ENCODE results near the gene ZP2. TPM values are rescaled to one million over a fixed set of nuclear protein-coding genes. Genes with fewer than 3 reads are reported as not detected.

ZP2 gene
- total RNA-seq, 4 donors from 2014 or later = 0.63 TPM; not detected in 3

GRCh38 chr16:21224800-21225199, 13.4 kb upstream of the ZP2 start:
- H3K27me3 ChIP-seq = no peaks in the 10 kb centered on the region
- H3K27ac ChIP-seq = no peak overlapping the region
- no peak overlapping the region for H3K4me3 ChIP-seq (replicated peaks in 1 of 3)
- no peaks in the 10 kb centered on the region for H3K4me1 ChIP-seq
- no peak for TF ChIP-seq POLR2A (IDR thresholded peaks at IDR 0.05)
- TF ChIP-seq, protein P1, sequence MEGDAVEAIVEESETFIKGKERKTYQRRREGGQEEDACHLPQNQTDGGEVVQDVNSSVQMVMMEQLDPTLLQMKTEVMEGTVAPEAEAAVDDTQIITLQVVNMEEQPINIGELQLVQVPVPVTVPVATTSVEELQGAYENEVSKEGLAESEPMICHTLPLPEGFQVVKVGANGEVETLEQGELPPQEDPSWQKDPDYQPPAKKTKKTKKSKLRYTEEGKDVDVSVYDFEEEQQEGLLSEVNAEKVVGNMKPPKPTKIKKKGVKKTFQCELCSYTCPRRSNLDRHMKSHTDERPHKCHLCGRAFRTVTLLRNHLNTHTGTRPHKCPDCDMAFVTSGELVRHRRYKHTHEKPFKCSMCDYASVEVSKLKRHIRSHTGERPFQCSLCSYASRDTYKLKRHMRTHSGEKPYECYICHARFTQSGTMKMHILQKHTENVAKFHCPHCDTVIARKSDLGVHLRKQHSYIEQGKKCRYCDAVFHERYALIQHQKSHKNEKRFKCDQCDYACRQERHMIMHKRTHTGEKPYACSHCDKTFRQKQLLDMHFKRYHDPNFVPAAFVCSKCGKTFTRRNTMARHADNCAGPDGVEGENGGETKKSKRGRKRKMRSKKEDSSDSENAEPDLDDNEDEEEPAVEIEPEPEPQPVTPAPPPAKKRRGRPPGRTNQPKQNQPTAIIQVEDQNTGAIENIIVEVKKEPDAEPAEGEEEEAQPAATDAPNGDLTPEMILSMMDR (IDR thresholded peaks at IDR 0.05) = no peak
- intact Hi-C loops (cut with DNase I) = no loop called here
- DNase-seq = no peak
- H3K9me3 ChIP-seq = no peaks in the 10 kb centered on the region
- 66 to 80% methylated on average over 2 of the region's 2 CpGs for WGBS, 2 donors
- no peaks in the 10 kb centered on the region for H3K36me3 ChIP-seq

DNA sequence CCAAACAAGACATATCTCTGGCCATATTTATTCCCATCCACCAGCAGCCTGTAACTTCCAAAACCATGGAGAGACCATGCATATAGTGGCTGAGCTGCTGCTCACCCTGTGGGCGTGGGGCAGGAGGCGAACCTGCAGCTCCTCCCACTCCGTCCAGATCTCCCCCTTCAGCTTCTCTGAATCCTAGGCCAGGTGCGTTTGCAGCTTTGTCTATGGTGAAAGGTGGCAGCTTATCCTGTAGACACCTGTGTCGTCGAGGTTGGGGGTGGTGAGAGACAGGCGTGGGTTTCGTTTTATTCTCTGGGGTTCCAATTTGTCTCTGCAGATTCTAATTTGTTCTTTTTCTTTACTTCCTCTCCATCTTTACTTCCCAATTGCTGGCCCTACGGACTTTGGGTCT, 12.4 kb upstream of the ZP2 start:
- TF ChIP-seq, protein P1 (IDR thresholded peaks at IDR 0.05) = no peak
- no peak for TF ChIP-seq POLR2A (IDR thresholded peaks at IDR 0.05)
- H3K27me3 ChIP-seq = no peaks in the 10 kb centered on the region
- 77 to 84% methylated on average over 9 of the region's 9 CpGs for WGBS, 2 donors

GRCh38 chr16:21222495-21223337, 11.3 kb upstream of the ZP2 start:
- Histone ChIP-seq H3K27ac (no peak overlapping the region), H3K36me3 (no peaks in the 10 kb centered on the region), H3K4me1 (no peaks in the 10 kb centered on the region), H3K4me3 (replicated peaks in 1 of 3) (no peak overlapping the region), H3K27me3 (no peaks in the 10 kb centered on the region), H3K9me3 (no peaks in the 10 kb centered on the region)
- WGBS, 2 donors = 67 to 70% methylated on average over 4 of the region's 4 CpGs
- DNase-seq = no peak
- no peak for TF ChIP-seq POLR2A (IDR thresholded peaks at IDR 0.05)
- TF ChIP-seq, protein P1 (IDR thresholded peaks at IDR 0.05) = no peak
- intact Hi-C loops (cut with DNase I) = no loop called here

More for the DNA sequence above, 12.4 kb upstream of the ZP2 start:
- H3K27ac ChIP-seq = no peak overlapping the region
- intact Hi-C loops (cut with DNase I) = no loop called here
- no peaks in the 10 kb centered on the region for H3K36me3 ChIP-seq
- DNase-seq = no peak
- H3K4me1 ChIP-seq = no peaks in the 10 kb centered on the region
- H3K4me3 ChIP-seq (replicated peaks in 1 of 3) = no peak overlapping the region
- H3K9me3 ChIP-seq = no peaks in the 10 kb centered on the region

DNA sequence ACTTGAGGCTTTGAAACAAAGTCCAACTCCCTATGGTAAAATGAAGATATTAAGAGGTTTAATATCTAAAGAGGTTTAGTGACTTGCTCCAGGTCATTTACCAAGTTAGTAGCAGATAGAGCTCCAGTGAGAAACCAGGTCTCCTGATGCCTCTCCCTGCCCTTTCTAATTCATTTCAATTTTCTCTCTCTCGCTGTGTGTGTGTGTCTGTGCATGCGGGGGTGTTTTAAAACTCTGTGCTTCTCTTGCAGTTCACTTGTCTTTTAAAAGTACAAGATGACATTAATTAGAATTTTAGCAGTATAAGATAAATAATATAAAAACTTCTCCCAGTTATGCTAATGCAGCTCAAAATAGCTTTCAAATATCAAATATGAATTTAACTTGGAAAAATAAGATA, 8.2 kb upstream of the ZP2 start:
- no peaks in the 10 kb centered on the region for H3K9me3 ChIP-seq
- no peak for TF ChIP-seq POLR2A (IDR thresholded peaks at IDR 0.05)
- TF ChIP-seq, protein P1 (IDR thresholded peaks at IDR 0.05) = no peak
- no peaks in the 10 kb centered on the region for H3K4me1 ChIP-seq
- no peak overlapping the region for H3K4me3 ChIP-seq (replicated peaks in 1 of 3)
- intact Hi-C loops (cut with DNase I) = no loop called here
- H3K36me3 ChIP-seq = no peaks in the 10 kb centered on the region
- DNase-seq = no peak
- no peaks in the 10 kb centered on the region for H3K27me3 ChIP-seq
- no peak overlapping the region for H3K27ac ChIP-seq
- 91 to 94% methylated on average over 2 of the region's 2 CpGs for WGBS, 2 donors

DNA sequence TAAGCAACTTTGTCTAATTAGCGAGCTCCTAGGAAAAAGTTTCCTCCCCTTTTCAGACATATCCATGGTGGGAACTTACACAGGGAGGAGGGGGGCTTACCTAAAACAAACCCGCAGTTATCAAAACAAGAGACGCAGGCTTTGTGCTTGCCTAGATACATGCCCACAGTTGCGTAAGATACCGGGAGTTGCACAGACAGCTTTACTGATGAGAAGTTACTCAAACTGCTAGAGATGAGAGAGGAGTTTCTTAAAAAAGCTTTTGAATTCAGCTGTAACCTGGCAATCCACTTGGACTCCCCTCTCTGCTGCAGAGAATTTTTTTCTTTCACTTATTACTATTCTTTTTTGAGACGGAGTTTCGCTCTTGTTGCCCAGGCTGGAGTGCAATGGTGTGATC, 6.8 kb upstream of the ZP2 start:
- H3K27me3 ChIP-seq = no peaks in the 10 kb centered on the region

More for the DNA sequence above, 6.8 kb upstream of the ZP2 start:
- WGBS, 2 donors = 38 to 47% methylated on average over 7 of the region's 7 CpGs
- H3K9me3 ChIP-seq = no peaks in the 10 kb centered on the region
- DNase-seq = no peak
- TF ChIP-seq POLR2A (IDR thresholded peaks at IDR 0.05) = no peak
- TF ChIP-seq, protein P1 (IDR thresholded peaks at IDR 0.05) = no peak
- no peak overlapping the region for H3K27ac ChIP-seq
- H3K36me3 ChIP-seq = no peaks in the 10 kb centered on the region
- intact Hi-C loops (cut with DNase I) = no loop called here
- H3K4me3 ChIP-seq (replicated peaks in 1 of 3) = no peak overlapping the region
- H3K4me1 ChIP-seq = no peaks in the 10 kb centered on the region
